GM12878 (cell line): Measurements from ENCODE around the gene DACH1. TPM values are rescaled to one million over a fixed set of nuclear protein-coding genes. Genes with fewer than 3 reads are reported as not detected.

ENCODE experiments used
- ATAC-seq: fragments of 200-7000 bp; cut with Tn5 transposase; 3 replicates; pipeline ENCODE4 v1.9.1; 2020; ENCODE audit warnings: mild to moderate bottlenecking, moderate library complexity
- BruUV-seq: library from RNA; stranded (reverse); fragments of 400-500 nt; replicated peaks from 2 replicates; lab custom pipeline; 2021; lab: Mats Ljungman, UMichigan
- CTCF ChIA-PET: fragments of 300-600 bp; sonication (Branson Sonifier 250); formaldehyde crosslinking; extraction: SDS; loops from one replicate; lab custom pipeline; 2021; ENCODE audit warnings: inconsistent platforms; lab: Yijun Ruan, JAX
- POLR2A ChIA-PET: fragments of 350-600 bp; formaldehyde crosslinking; extraction: SDS; loops from one replicate; lab custom pipeline; 2021; ENCODE audit warnings: inconsistent platforms; lab: Charles Lee
- RAD21 ChIA-PET: fragments of 300-600 bp; sonication (Branson Sonifier 250); formaldehyde crosslinking; loops from one replicate; lab custom pipeline; 2023; ENCODE audit warnings: antibody characterized with exemption; ENCODE audit not compliant: unreplicated experiment; lab: Charles Lee
- SMC1A ChIA-PET: fragments of 300-600 bp; sonication (Branson Sonifier 250); formaldehyde crosslinking; loops from one replicate; lab custom pipeline; 2023; ENCODE audit not compliant: unreplicated experiment, uncharacterized antibody; lab: Charles Lee
- DNase-seq: peaks from one replicate; pipeline ENCODE4 v3.0.0-alpha.2; 2011; ENCODE audit warnings: low read depth, low spot score
- FAIRE-seq: peaks from 3 replicates; lab custom pipeline; 2011; peaks lifted over from hg19 to GRCh38; lab: Jason Lieb, UNC
- H2AFZ ChIP-seq: 2 replicates; pipeline ENCODE4 v1.6.0; 2011; ENCODE audit warnings: low read depth, low read length, control low read depth; ENCODE audit not compliant: control insufficient read depth
- H3K27ac ChIP-seq: 2 replicates; pipeline ENCODE4 v1.5.1; 2011; ENCODE audit warnings: control low read depth; ENCODE audit not compliant: control insufficient read depth, insufficient read depth
- H3K27me3 ChIP-seq, 2 experiments: replicated peaks in 1 of 2; 2 replicates each; pipeline versions ENCODE4 v1.6.0 to v1.6.1; 2011; ENCODE audit warnings: low read length in 1 of 2; ENCODE audit not compliant: control insufficient read depth in 2 of 2, insufficient read depth in 2 of 2
- H3K36me3 ChIP-seq, 2 experiments: 2 replicates each; pipeline ENCODE4 v1.5.1; 2011; ENCODE audit warnings: low read length in 1 of 2; ENCODE audit not compliant: control insufficient read depth in 2 of 2, insufficient read depth in 2 of 2
- H3K4me1 ChIP-seq: 2 replicates; pipeline ENCODE4 v1.6.1; 2011; ENCODE audit warnings: mild to moderate bottlenecking, low read length, moderate library complexity, mixed read lengths; ENCODE audit not compliant: control insufficient read depth, insufficient read depth
- H3K4me2 ChIP-seq: 2 replicates; pipeline ENCODE4 v1.6.0; 2011; ENCODE audit warnings: control low read depth; ENCODE audit not compliant: control insufficient read depth, insufficient read depth
- H3K4me3 ChIP-seq: fragments of 200-600 bp; sonication (generic); 2 replicates; pipeline ENCODE4 v1.5.1; 2016
- H3K79me2 ChIP-seq: 2 replicates; pipeline ENCODE4 v1.6.0; 2011; ENCODE audit warnings: low read length; ENCODE audit not compliant: control insufficient read depth, insufficient read depth
- H3K9ac ChIP-seq: 2 replicates; pipeline ENCODE4 v1.8.0; 2011; ENCODE audit warnings: low read length, control low read depth, mixed read lengths; ENCODE audit not compliant: control insufficient read depth, insufficient read depth
- H3K9me3 ChIP-seq: replicated peaks from 3 replicates; pipeline ENCODE4 v1.5.1; 2011; ENCODE audit warnings: mild to moderate bottlenecking, low read length; ENCODE audit not compliant: control insufficient read depth, insufficient read depth
- H4K20me1 ChIP-seq: 2 replicates; pipeline ENCODE4 v1.6.0; 2011; ENCODE audit not compliant: control insufficient read depth, insufficient read depth
- CEBPB ChIP-seq, 2 experiments: fragments of 150-350 bp in 1 of 2; IDR thresholded peaks; 2 replicates each; pipeline ENCODE4 v1.6.1; 2012 to 2014; ENCODE audit warnings: low read depth in 2 of 2, low read length in 2 of 2, borderline replicate concordance in 1 of 2, inconsistent platforms in 1 of 2
- EP300 ChIP-seq, 2 experiments: fragments of 150-350 bp in 1 of 2; IDR thresholded peaks; 2 replicates each; pipeline ENCODE4 v1.6.1; 2011 to 2012; ENCODE audit warnings: low read depth in 2 of 2, low read length in 2 of 2, borderline replicate concordance in 1 of 2, improper control_type of control experiment in 1 of 2, inconsistent platforms in 1 of 2; ENCODE audit not compliant: control insufficient read depth in 1 of 2
- EZH2 ChIP-seq: IDR thresholded peaks from 2 replicates; pipeline ENCODE4 v1.6.1; 2012; ENCODE audit warnings: low read depth, mild to moderate bottlenecking, control low read depth, inconsistent platforms, low read length, borderline replicate concordance; ENCODE audit not compliant: control insufficient read depth
- GABPA ChIP-seq: IDR thresholded peaks from 2 replicates; pipeline ENCODE4 v1.6.1; 2014; ENCODE audit warnings: antibody characterized with exemption, low read depth, mild to moderate bottlenecking, inconsistent platforms
- HDGF ChIP-seq: fragments of 450-650 bp; IDR thresholded peaks from 2 replicates; pipeline ENCODE4 v1.6.1; 2016; ENCODE audit warnings: antibody characterized with exemption
- IKZF2 ChIP-seq, 2 experiments: fragments of 450-650 bp; IDR thresholded peaks; 2 replicates each; pipeline ENCODE4 v1.6.1; 2017; ENCODE audit warnings: mild to moderate bottlenecking in 2 of 2, moderate library complexity in 2 of 2
- MEF2A ChIP-seq: IDR thresholded peaks from 2 replicates; pipeline ENCODE4 v1.6.1; 2011; ENCODE audit warnings: low read depth, mild to moderate bottlenecking, low read length, moderate library complexity; ENCODE audit not compliant: insufficient read depth
- SUPT20H ChIP-seq: IDR thresholded peaks from 2 replicates; pipeline ENCODE4 v1.6.1; 2011; ENCODE audit warnings: low read depth, mild to moderate bottlenecking, low read length, moderate library complexity, borderline replicate concordance; ENCODE audit not compliant: control insufficient read depth
- TAF1 ChIP-seq: IDR thresholded peaks from 2 replicates; pipeline ENCODE4 v1.6.1; 2011; ENCODE audit warnings: mild to moderate bottlenecking, low read depth, low read length, borderline replicate concordance
- ZSCAN29 ChIP-seq: fragments of 450-650 bp; IDR thresholded peaks from 2 replicates; pipeline ENCODE4 v1.6.1; 2017; ENCODE audit warnings: mild to moderate bottlenecking, moderate library complexity
- WGBS: methylation state at CpG from one replicate; pipeline ENCODE4 v1.1.6; 2016; ENCODE audit warnings: low lambda C conversion rate; ENCODE audit not compliant: insufficient replicate concordance, insufficient coverage; ENCODE audit errors: missing lambda C conversion rate; 5-methylcytosine and 5-hydroxymethylcytosine counted together
- in situ Hi-C: fragments of 300-500 bp; cut with MboI; formaldehyde crosslinking; loops from 9 replicates; pipeline ENCODE4 v1.14.3; 2018; ENCODE audit warnings: mixed read lengths
- intact Hi-C: fragments of 100-400 bp; cut with micrococcal nuclease; formaldehyde crosslinking; loops from one replicate; pipeline ENCODE4 v1.14.2; 2022; ENCODE audit not compliant: unreplicated experiment
- polyA plus RNA-seq, 11 experiments: library from polyadenylated mRNA; depleted of rRNA in 4 of 11; unstranded in 6 of 11; stranded (reverse) in 5 of 11; fragments of >200 nt; fragmentation: Nextera tagmentation in 4 of 11; fragmentation: Illumina TruSeq in 1 of 11; extraction: Ambion mirVana in 4 of 11; extraction: Trizol in 1 of 11; gene quantifications; 1 replicate in 1 of 11; 2 replicates in 10 of 11; pipeline versions ENCODE4 v1.2.1 to v1.2.3, GENCODE V29; 2011 to 2016; ENCODE audit warnings: inconsistent platforms in 2 of 11, missing spikeins in 2 of 11, low read depth in 1 of 11
- total RNA-seq, 4 experiments: library from RNA; depleted of rRNA in 3 of 4; stranded (reverse); fragments of >200 nt in 3 of 4; fragmentation: Illumina TruSeq in 1 of 4; extraction: Trizol in 1 of 4; gene quantifications; 2 replicates each; pipeline versions ENCODE4 v1.2.1 to v1.2.3, GENCODE V29; 2013 to 2021
- TF ChIP-seq, protein P1 (sequence below): fragments of 450-650 bp; IDR thresholded peaks from 2 replicates; pipeline ENCODE4 v1.6.1; 2017; ENCODE audit warnings: mild to moderate bottlenecking, moderate library complexity
- TF ChIP-seq, protein P2 (sequence below): IDR thresholded peaks from 2 replicates; pipeline ENCODE4 v1.6.1; 2011; ENCODE audit warnings: low read depth, low read length, improper control_type of control experiment, borderline replicate concordance
- TF ChIP-seq, protein P3 (sequence below): IDR thresholded peaks from 2 replicates; pipeline ENCODE4 v1.6.1; 2012; ENCODE audit warnings: low read depth, low read length, improper control_type of control experiment

The DACH1 gene
- total and polyA plus RNA-seq, 10 of the 15 experiments (the other 5 are each of a cell fraction or from before 2014, with no cell fraction given), result 0.05 TPM; not detected in 9

- TF ChIP-seq, protein P1, sequence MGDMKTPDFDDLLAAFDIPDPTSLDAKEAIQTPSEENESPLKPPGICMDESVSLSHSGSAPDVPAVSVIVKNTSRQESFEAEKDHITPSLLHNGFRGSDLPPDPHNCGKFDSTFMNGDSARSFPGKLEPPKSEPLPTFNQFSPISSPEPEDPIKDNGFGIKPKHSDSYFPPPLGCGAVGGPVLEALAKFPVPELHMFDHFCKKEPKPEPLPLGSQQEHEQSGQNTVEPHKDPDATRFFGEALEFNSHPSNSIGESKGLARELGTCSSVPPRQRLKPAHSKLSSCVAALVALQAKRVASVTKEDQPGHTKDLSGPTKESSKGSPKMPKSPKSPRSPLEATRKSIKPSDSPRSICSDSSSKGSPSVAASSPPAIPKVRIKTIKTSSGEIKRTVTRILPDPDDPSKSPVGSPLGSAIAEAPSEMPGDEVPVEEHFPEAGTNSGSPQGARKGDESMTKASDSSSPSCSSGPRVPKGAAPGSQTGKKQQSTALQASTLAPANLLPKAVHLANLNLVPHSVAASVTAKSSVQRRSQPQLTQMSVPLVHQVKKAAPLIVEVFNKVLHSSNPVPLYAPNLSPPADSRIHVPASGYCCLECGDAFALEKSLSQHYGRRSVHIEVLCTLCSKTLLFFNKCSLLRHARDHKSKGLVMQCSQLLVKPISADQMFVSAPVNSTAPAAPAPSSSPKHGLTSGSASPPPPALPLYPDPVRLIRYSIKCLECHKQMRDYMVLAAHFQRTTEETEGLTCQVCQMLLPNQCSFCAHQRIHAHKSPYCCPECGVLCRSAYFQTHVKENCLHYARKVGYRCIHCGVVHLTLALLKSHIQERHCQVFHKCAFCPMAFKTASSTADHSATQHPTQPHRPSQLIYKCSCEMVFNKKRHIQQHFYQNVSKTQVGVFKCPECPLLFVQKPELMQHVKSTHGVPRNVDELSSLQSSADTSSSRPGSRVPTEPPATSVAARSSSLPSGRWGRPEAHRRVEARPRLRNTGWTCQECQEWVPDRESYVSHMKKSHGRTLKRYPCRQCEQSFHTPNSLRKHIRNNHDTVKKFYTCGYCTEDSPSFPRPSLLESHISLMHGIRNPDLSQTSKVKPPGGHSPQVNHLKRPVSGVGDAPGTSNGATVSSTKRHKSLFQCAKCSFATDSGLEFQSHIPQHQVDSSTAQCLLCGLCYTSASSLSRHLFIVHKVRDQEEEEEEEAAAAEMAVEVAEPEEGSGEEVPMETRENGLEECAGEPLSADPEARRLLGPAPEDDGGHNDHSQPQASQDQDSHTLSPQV, result no peak
- TF ChIP-seq, all 136 proteins: peak for 0
Observed at GRCh38 chr13:71789037-71789436, 78.0 kb downstream of the DACH1 start (continued).

DNA sequence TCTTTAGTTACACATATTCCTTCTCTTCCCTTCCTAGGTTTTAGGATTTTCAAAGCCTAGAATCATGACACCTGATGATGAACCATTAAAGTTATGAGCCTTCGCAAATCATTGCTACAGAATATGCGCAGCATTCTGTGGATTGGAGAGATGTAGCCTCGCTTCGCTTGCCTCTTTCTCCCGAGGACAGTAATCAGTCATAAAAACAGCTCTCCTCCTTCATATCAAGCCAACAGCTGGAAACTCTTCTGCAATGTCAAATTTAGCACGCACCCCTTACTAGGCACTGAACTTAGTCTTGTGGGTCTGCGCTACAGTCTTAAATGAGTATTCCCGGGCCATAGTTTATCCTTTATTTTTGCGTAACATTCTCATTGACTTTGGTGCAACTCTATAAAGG lies 79.6 kb downstream of the DACH1 start:
- in situ Hi-C loops, result no loop called here
- WGBS, result 65% methylated on average over 9 of the region's 9 CpGs
- no peak for ATAC-seq

More for the DNA sequence above, 79.6 kb downstream of the DACH1 start:
- Histone ChIP-seq H3K9me3 (no peaks in the 10 kb centered on the region), H3K9ac (no peak overlapping the region), H3K79me2 (no peaks in the 10 kb centered on the region), H4K20me1 (no peaks in the 10 kb centered on the region), H3K4me1 (no peaks in the 10 kb centered on the region), H3K4me3 (no peak overlapping the region), H3K27me3 (no peaks in the 10 kb centered on the region), H3K27ac (no peak overlapping the region), H3K36me3 (no peaks in the 10 kb centered on the region), H2AFZ (no peak overlapping the region), H3K4me2 (no peak overlapping the region)
- CTCF ChIA-PET, result interaction anchor here (0.7 kb wide), 1 partner anchor 995 kb away, joined by 3 read pairs; no protein-coding TSS in a partner anchor
- TF ChIP-seq, protein P2, sequence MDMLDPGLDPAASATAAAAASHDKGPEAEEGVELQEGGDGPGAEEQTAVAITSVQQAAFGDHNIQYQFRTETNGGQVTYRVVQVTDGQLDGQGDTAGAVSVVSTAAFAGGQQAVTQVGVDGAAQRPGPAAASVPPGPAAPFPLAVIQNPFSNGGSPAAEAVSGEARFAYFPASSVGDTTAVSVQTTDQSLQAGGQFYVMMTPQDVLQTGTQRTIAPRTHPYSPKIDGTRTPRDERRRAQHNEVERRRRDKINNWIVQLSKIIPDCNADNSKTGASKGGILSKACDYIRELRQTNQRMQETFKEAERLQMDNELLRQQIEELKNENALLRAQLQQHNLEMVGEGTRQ, result no peak
- no peak for TF ChIP-seq HDGF
- no peak for TF ChIP-seq EP300 (IDR thresholded peaks at IDR 0.05; ENCODE audit: borderline replicate concordance in 1 of 2, control insufficient read depth in 1 of 2, low read depth in 2 of 2, low read length in 2 of 2)
- no peak for TF ChIP-seq ZSCAN29
- no peak for TF ChIP-seq MEF2A
- no peak for TF ChIP-seq GABPA
- no peak for TF ChIP-seq TAF1
- TF ChIP-seq IKZF2 (IDR thresholded peaks at IDR 0.05), result no peak
- TF ChIP-seq, protein P3, sequence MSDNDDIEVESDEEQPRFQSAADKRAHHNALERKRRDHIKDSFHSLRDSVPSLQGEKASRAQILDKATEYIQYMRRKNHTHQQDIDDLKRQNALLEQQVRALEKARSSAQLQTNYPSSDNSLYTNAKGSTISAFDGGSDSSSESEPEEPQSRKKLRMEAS, result no peak
- TF ChIP-seq EZH2, result no peak
- TF ChIP-seq SUPT20H, result no peak
- TF ChIP-seq CEBPB (IDR thresholded peaks at IDR 0.05; ENCODE audit: borderline replicate concordance in 1 of 2, low read depth in 2 of 2, low read length in 2 of 2), result no peak
- FAIRE-seq (no peak), DNase-seq (no peak)
- RAD21 ChIA-PET, result no interaction called here
- intact Hi-C loops, result loop anchor here (10.0 kb wide), 1 partner anchor 57 kb away; no protein-coding TSS in a partner anchor
- BruUV-seq, result no TSS peak
- SMC1A ChIA-PET, result no interaction called here
- POLR2A ChIA-PET, result no interaction called here
